Upper lobe of right lung (tissue), 1 donor: ENCODE results near the gene ZNF227. TPM values are rescaled to one million over a fixed set of nuclear protein-coding genes. Genes with fewer than 3 reads are reported as not detected.
"Not testable (repeated sequence)": the region's sequence is repeated elsewhere in the genome, so short reads cannot be mapped to it uniquely, and the experiment has no call there.

Experiments used
- ATAC-seq: fragments of 200-7000 bp; cut with Tn5 transposase; one replicate; pipeline ENCODE4 v1.9.1; 2020; ENCODE audit warnings: mild to moderate bottlenecking, moderate library complexity
- DNase-seq: peaks from one replicate; pipeline ENCODE4 v3.0.0-alpha.2; 2020
- H3K27ac ChIP-seq: fragments of 200-600 bp; one replicate; pipeline ENCODE4 v1.8.0; 2022
- H3K27me3 ChIP-seq: fragments of 200-600 bp; one replicate; pipeline ENCODE4 v1.8.0; 2022; ENCODE audit warnings: mild to moderate bottlenecking
- H3K36me3 ChIP-seq: fragments of 200-600 bp; one replicate; pipeline ENCODE4 v1.8.0; 2022
- H3K4me1 ChIP-seq: fragments of 200-600 bp; one replicate; pipeline ENCODE4 v1.8.0; 2022
- H3K4me3 ChIP-seq: fragments of 200-600 bp; one replicate; pipeline ENCODE4 v1.8.0; 2022; ENCODE audit warnings: mild to moderate bottlenecking
- H3K9me3 ChIP-seq: fragments of 200-600 bp; one replicate; pipeline ENCODE4 v1.8.0; 2022
- CTCF ChIP-seq: fragments of 200-600 bp; IDR thresholded peaks from one replicate; pipeline ENCODE4 v1.8.0; 2022; ENCODE audit warnings: antibody characterized with exemption
- intact Hi-C: fragments of 100-400 bp; cut with DNase I; formaldehyde crosslinking; loops from one replicate; pipeline ENCODE4 v1.11.0; 2022
- total RNA-seq: library from RNA; stranded (reverse); fragmentation: NEBNext Ultra II Directional; extraction: Animal tissue kit (Norgen Biotek cat#: 25700); gene quantifications from one replicate; pipeline ENCODE4 v1.2.1, GENCODE V29; 2021
- donor health status: DM: no; HTN: yes; CAD: no; lungs with severe emphysema.

ZNF227 gene
- total RNA-seq, 1 donor from 2014 or later, result 17.0 TPM

GRCh38 chr19:44228318-44228717 lies 16.0 kb downstream of the ZNF227 start:
- H3K4me1 ChIP-seq, result no peaks in the 10 kb centered on the region
- H3K27ac ChIP-seq, result no peak overlapping the region
- ATAC-seq (no peak), DNase-seq (no peak)
- peaks cover 42% of the 10 kb centered on the region for H3K9me3 ChIP-seq
- intact Hi-C loops, result no loop called here
- TF ChIP-seq CTCF, result no peak
- H3K27me3 ChIP-seq, result no peaks in the 10 kb centered on the region
- H3K36me3 ChIP-seq, result peaks cover 53% of the 10 kb centered on the region
- no peak overlapping the region for H3K4me3 ChIP-seq

DNA sequence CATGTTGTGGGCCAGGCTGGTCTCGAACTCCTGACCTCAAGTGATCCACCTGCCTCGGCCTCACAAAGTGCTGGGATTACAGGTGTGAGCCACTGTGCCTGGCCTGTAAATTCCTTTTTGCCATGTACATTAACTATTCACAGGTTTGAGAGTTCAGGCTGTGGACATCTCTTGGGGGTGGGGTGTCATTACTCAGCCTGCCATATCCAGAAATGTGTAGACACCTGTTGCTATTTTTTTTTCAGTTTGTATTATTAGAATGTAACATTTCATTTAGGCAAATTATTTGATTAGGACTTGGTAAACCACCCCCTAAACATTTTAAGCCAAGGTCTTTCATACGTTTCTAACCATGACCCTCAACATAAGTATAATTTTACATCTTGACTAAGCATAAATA lies 20.5 kb downstream of the ZNF227 start:
- no peak for TF ChIP-seq CTCF
- Histone ChIP-seq H3K4me3 (no peak overlapping the region), H3K9me3 (peaks cover 53% of the 10 kb centered on the region), H3K27ac (no peak overlapping the region), H3K27me3 (no peaks in the 10 kb centered on the region), H3K36me3 (peaks cover 80% of the 10 kb centered on the region), H3K4me1 (no peaks in the 10 kb centered on the region)
- intact Hi-C loops, result no loop called here
- DNase-seq (no peak), ATAC-seq (no peak)

DNA sequence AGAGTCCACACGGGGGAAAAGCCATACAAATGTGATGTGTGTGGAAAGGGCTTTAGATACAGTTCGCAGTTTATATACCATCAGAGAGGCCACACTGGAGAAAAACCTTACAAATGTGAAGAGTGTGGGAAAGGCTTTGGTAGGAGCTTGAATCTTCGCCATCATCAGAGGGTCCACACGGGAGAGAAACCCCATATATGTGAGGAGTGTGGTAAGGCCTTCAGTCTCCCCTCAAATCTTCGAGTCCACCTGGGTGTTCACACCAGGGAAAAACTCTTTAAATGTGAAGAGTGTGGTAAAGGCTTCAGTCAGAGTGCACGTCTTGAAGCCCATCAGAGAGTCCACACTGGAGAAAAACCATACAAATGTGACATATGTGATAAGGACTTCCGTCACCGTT lies 24.1 kb downstream of the ZNF227 start:
- Histone ChIP-seq H3K4me3 (no peak overlapping the region), H3K9me3 (peaks cover 69% of the 10 kb centered on the region), H3K4me1 (no peaks in the 10 kb centered on the region), H3K27ac (no peak overlapping the region), H3K36me3 (peaks cover 50% of the 10 kb centered on the region), H3K27me3 (no peaks in the 10 kb centered on the region)
- ATAC-seq, result no peak
- TF ChIP-seq CTCF, result no peak
- no peak for DNase-seq
- intact Hi-C loops, result no loop called here

GRCh38 chr19:44252332-44252731 lies 40.0 kb downstream of the ZNF227 start:
- H3K9me3 ChIP-seq, result peaks cover 91% of the 10 kb centered on the region

DNA sequence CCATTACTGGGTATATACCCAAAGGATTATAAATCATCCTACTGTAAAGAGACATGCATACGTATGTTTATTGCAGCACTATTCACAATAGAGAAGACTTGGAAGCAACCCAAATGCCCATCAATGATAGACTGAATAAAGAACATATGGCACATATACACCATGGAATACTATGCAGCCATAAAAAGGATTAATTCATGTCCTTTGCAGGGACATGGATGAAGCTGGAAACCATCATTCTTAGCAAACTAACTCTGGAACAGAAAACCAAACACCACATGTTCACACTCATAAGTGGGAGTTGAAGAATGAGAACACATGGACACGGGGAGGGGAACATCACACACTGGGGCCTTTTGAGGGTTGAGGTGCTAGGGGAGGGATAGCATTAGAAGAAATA lies 41.1 kb downstream of the ZNF227 start:
- ATAC-seq, H3K36me3 ChIP-seq, DNase-seq, H3K27me3 ChIP-seq, intact Hi-C loops, H3K4me3 ChIP-seq, H3K27ac ChIP-seq, H3K4me1 ChIP-seq: not testable (repeated sequence)
- H3K9me3 ChIP-seq, result peaks cover 91% of the 10 kb centered on the region

More at GRCh38 chr19:44252332-44252731, 40.0 kb downstream of the ZNF227 start:
- DNase-seq, H3K4me3 ChIP-seq, H3K4me1 ChIP-seq, intact Hi-C loops, ATAC-seq, H3K27ac ChIP-seq, H3K36me3 ChIP-seq, H3K27me3 ChIP-seq: not testable (repeated sequence)

- Histone ChIP-seq H3K36me3 (no peaks in the 10 kb centered on the region), H3K4me1 (no peaks in the 10 kb centered on the region), H3K27me3 (no peaks in the 10 kb centered on the region), H3K9me3 (peaks cover 84% of the 10 kb centered on the region), H3K4me3 (no peak overlapping the region), H3K27ac (no peak overlapping the region)
- intact Hi-C loops, result no loop called here
- no peak for ATAC-seq
- DNase-seq, result no peak
- TF ChIP-seq CTCF, result no peak
Measured at GRCh38 chr19:44254496-44254895, 42.2 kb downstream of the ZNF227 start.

- TF ChIP-seq CTCF, result no peak
- no peaks in the 10 kb centered on the region for H3K36me3 ChIP-seq
- intact Hi-C loops, result no loop called here
- no peaks in the 10 kb centered on the region for H3K27me3 ChIP-seq
- H3K4me1 ChIP-seq, result no peaks in the 10 kb centered on the region
- DNase-seq (no peak), ATAC-seq (no peak)
- no peak overlapping the region for H3K27ac ChIP-seq
- H3K4me3 ChIP-seq, result no peak overlapping the region
- H3K9me3 ChIP-seq, result peaks cover 79% of the 10 kb centered on the region
Measured at GRCh38 chr19:44255705-44256411, 43.5 kb downstream of the ZNF227 start.
